Smooth muscle cell (in vitro differentiated cells): Measurements from ENCODE around the gene PRKN. TPM values are rescaled to one million over a fixed set of nuclear protein-coding genes. Genes with fewer than 3 reads are reported as not detected.

ENCODE experiments used
- DNase-seq: peaks from one replicate; lab custom pipeline; 2025; ENCODE audit not compliant: unreplicated experiment; lab: John Stamatoyannopoulos, UW
- H2AFZ ChIP-seq: fragments of 200-600 bp; sonication (generic); 2 replicates; pipeline ENCODE4 v1.6.0; 2016; ENCODE audit warnings: antibody characterized with exemption, low read depth, mild to moderate bottlenecking
- H3F3A ChIP-seq: fragments of 200-600 bp; sonication (generic); 2 replicates; pipeline ENCODE4 v1.6.0; 2017; ENCODE audit warnings: antibody characterized with exemption, low read depth
- H3K27ac ChIP-seq: fragments of 200-600 bp; sonication (generic); 2 replicates; pipeline ENCODE4 v1.5.1; 2016; ENCODE audit warnings: low read depth, mild to moderate bottlenecking
- H3K27me3 ChIP-seq: fragments of 200-600 bp; sonication (generic); 2 replicates; pipeline ENCODE4 v1.6.1; 2016; ENCODE audit warnings: low read depth, mild to moderate bottlenecking
- H3K36me3 ChIP-seq: fragments of 200-600 bp; sonication (generic); 2 replicates; pipeline ENCODE4 v1.5.1; 2016; ENCODE audit warnings: low read depth
- H3K4me1 ChIP-seq: fragments of 200-600 bp; sonication (generic); 2 replicates; pipeline ENCODE4 v1.5.1; 2016; ENCODE audit warnings: low read depth
- H3K4me2 ChIP-seq: fragments of 200-600 bp; sonication (generic); 2 replicates; pipeline ENCODE4 v1.6.0; 2016; ENCODE audit warnings: mild to moderate bottlenecking
- H3K4me3 ChIP-seq: fragments of 200-600 bp; sonication (generic); 2 replicates; pipeline ENCODE4 v1.5.1; 2016; ENCODE audit warnings: mild to moderate bottlenecking
- H3K79me2 ChIP-seq: fragments of 200-600 bp; sonication (generic); 2 replicates; pipeline ENCODE4 v1.6.0; 2016; ENCODE audit warnings: low read depth, mild to moderate bottlenecking
- H3K9ac ChIP-seq: fragments of 200-600 bp; sonication (generic); 2 replicates; pipeline ENCODE4 v1.6.0; 2016; ENCODE audit warnings: low read depth
- H3K9me3 ChIP-seq: fragments of 200-600 bp; sonication (generic); replicated peaks from 2 replicates; pipeline ENCODE4 v1.5.1; 2016; ENCODE audit warnings: low read depth
- H4K20me1 ChIP-seq: fragments of 200-600 bp; sonication (generic); 2 replicates; pipeline ENCODE4 v1.6.0; 2016; ENCODE audit warnings: low read depth
- CTCF ChIP-seq: fragments of 200-600 bp; sonication (generic); IDR thresholded peaks from 2 replicates; pipeline ENCODE4 v1.5.1; 2017; ENCODE audit warnings: borderline replicate concordance, mild to moderate bottlenecking, antibody characterized with exemption; ENCODE audit not compliant: insufficient read depth, poor library complexity, severe bottlenecking
- WGBS: methylation state at CpG from one replicate; pipeline ENCODE4 v1.1.7; 2016; ENCODE audit warnings: low lambda C conversion rate; 5-methylcytosine and 5-hydroxymethylcytosine counted together
- polyA plus RNA-seq: library from polyadenylated mRNA; unstranded; fragments of >200 nt; fragmentation: Nextera tagmentation; extraction: Ambion mirVana; gene quantifications from 2 replicates; pipeline ENCODE4 v1.2.1, GENCODE V29; 2016
- total RNA-seq: library from RNA; depleted of rRNA; stranded (reverse); fragments of >200 nt; gene quantifications from 2 replicates; pipeline ENCODE4 v1.2.3, GENCODE V29; 2014

PRKN gene
- total and polyA plus RNA-seq, 2 experiments from 2014 or later: 0.81 to 5.1 TPM

GRCh38 chr6:161305860-161306259 lies 1421.7 kb downstream of the PRKN start:
- Histone ChIP-seq H2AFZ (no peak overlapping the region), H3K4me1 (no peaks in the 10 kb centered on the region), H3K4me2 (no peak overlapping the region), H3K27me3 (no peaks in the 10 kb centered on the region), H3K9me3 (no peaks in the 10 kb centered on the region), H3F3A (peaks cover 4% of the 10 kb centered on the region), H3K79me2 (no peaks in the 10 kb centered on the region), H4K20me1 (no peaks in the 10 kb centered on the region), H3K4me3 (no peak overlapping the region), H3K9ac (no peak overlapping the region), H3K36me3 (no peaks in the 10 kb centered on the region), H3K27ac (no peak overlapping the region)
- no peak for DNase-seq
- 90% methylated on average over 4 of the region's 4 CpGs for WGBS
- no peak for TF ChIP-seq CTCF

GRCh38 chr6:161303628-161304340 lies 1423.8 kb downstream of the PRKN start:
- H3K36me3 ChIP-seq: no peaks in the 10 kb centered on the region
- no peak overlapping the region for H3K9ac ChIP-seq
- H3K4me3 ChIP-seq: no peak overlapping the region
- no peak for TF ChIP-seq CTCF
- DNase-seq: no peak
- peaks cover 8% of the 10 kb centered on the region for H3F3A ChIP-seq
- H2AFZ ChIP-seq: no peak overlapping the region
- no peaks in the 10 kb centered on the region for H3K79me2 ChIP-seq
- H3K4me2 ChIP-seq: peak overlapping the region; percentile 16
- WGBS: 96% methylated on average over 15 of the region's 16 CpGs
- no peaks in the 10 kb centered on the region for H3K4me1 ChIP-seq
- H3K27me3 ChIP-seq: no peaks in the 10 kb centered on the region
- H3K9me3 ChIP-seq: no peaks in the 10 kb centered on the region
- peak overlapping the region; percentile 71 for H3K27ac ChIP-seq
- no peaks in the 10 kb centered on the region for H4K20me1 ChIP-seq

- H3K9me3 ChIP-seq: no peaks in the 10 kb centered on the region
- no peaks in the 10 kb centered on the region for H4K20me1 ChIP-seq
- no peak for DNase-seq
- no peak overlapping the region for H3K4me3 ChIP-seq
- H3K4me1 ChIP-seq: no peaks in the 10 kb centered on the region
- no peaks in the 10 kb centered on the region for H3K27me3 ChIP-seq
- TF ChIP-seq CTCF: no peak
- no peaks in the 10 kb centered on the region for H3K79me2 ChIP-seq
- H3K36me3 ChIP-seq: no peaks in the 10 kb centered on the region
- H2AFZ ChIP-seq: no peak overlapping the region
- peak overlapping the region; percentile 71 for H3K27ac ChIP-seq
- no peak overlapping the region for H3K9ac ChIP-seq
- peak overlapping the region; percentile 16 for H3K4me2 ChIP-seq
- 81% methylated on average over 6 of the region's 6 CpGs for WGBS
- peaks cover 8% of the 10 kb centered on the region for H3F3A ChIP-seq
These were observed 1424.6 kb downstream of the PRKN start for GRCh38 chr6:161302949-161303348.

GRCh38 chr6:161301338-161301737 lies 1426.2 kb downstream of the PRKN start:
- Histone ChIP-seq H2AFZ (no peak overlapping the region), H3K4me2 (peak overlapping the region; percentile 28), H3K79me2 (no peaks in the 10 kb centered on the region), H3K4me3 (no peak overlapping the region), H3K27ac (peak overlapping the region; percentile 71), H3K9ac (no peak overlapping the region), H3F3A (peaks cover 8% of the 10 kb centered on the region), H3K27me3 (no peaks in the 10 kb centered on the region), H4K20me1 (no peaks in the 10 kb centered on the region), H3K36me3 (no peaks in the 10 kb centered on the region), H3K4me1 (no peaks in the 10 kb centered on the region), H3K9me3 (no peaks in the 10 kb centered on the region)
- DNase-seq: peak; percentile 8
- WGBS: 11% methylated on average over 2 of the region's 2 CpGs
- no peak for TF ChIP-seq CTCF
